ENCODE measurements around the gene FAM174A. TPM values are rescaled to one million over a fixed set of nuclear protein-coding genes. Genes with fewer than 3 reads are reported as not detected.

FAM174A gene
- total and polyA plus RNA-seq, 12 donors = 9.1 to 46.0 (median 20.1) TPM

DNA sequence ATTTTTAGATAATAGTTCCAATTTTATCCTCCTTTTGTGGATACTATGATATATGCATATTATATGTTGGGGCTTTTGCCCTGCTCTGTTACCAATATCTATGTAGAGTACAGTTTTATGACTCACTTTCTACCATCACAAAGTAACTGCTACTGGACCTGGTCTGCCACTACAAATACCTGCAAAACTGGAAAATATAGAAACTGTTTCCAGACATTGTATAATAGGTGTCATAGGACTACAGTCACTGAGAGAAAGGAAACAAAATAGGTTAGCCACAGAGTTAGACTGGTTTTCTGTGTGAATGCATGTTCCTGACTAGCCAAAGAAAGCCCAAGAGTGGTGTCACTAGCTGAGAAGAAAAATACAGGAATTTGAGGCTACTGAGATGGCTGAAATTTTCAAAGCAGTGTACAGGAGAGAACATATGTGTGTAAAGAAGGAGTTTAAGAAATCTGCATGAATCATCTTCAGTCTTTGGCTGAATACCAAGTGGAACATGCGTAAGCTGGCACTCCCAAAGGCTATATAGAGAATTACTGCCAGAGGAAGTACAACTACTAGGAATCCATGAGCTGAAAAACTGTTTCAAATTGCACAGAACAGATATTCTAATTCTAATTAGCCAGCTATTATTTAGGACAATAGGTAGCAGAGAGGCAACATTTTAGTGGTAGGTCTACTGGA lies 29.0 kb upstream of the FAM174A start:
- ATAC-seq (no peak), DNase-seq (no peak)
- Histone ChIP-seq H3K36me3 (no peaks in the 10 kb centered on the region), H3K4me1 (no peaks in the 10 kb centered on the region), H3K4me3 (no peak overlapping the region), H3K9me3 (peaks cover 0 to 11% (median 0%) of the 10 kb centered on the region in 11 donors), H3K27ac (no peak overlapping the region), H3K27me3 (no peaks in the 10 kb centered on the region)
- intact Hi-C loops (cut with DNase I) = no loop called here
- WGBS, 2 donors = 63 to 70% methylated on average over 1 of the region's 1 CpG
- TF ChIP-seq, protein P1, sequence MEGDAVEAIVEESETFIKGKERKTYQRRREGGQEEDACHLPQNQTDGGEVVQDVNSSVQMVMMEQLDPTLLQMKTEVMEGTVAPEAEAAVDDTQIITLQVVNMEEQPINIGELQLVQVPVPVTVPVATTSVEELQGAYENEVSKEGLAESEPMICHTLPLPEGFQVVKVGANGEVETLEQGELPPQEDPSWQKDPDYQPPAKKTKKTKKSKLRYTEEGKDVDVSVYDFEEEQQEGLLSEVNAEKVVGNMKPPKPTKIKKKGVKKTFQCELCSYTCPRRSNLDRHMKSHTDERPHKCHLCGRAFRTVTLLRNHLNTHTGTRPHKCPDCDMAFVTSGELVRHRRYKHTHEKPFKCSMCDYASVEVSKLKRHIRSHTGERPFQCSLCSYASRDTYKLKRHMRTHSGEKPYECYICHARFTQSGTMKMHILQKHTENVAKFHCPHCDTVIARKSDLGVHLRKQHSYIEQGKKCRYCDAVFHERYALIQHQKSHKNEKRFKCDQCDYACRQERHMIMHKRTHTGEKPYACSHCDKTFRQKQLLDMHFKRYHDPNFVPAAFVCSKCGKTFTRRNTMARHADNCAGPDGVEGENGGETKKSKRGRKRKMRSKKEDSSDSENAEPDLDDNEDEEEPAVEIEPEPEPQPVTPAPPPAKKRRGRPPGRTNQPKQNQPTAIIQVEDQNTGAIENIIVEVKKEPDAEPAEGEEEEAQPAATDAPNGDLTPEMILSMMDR (IDR thresholded peaks at IDR 0.05) = no peak

DNA sequence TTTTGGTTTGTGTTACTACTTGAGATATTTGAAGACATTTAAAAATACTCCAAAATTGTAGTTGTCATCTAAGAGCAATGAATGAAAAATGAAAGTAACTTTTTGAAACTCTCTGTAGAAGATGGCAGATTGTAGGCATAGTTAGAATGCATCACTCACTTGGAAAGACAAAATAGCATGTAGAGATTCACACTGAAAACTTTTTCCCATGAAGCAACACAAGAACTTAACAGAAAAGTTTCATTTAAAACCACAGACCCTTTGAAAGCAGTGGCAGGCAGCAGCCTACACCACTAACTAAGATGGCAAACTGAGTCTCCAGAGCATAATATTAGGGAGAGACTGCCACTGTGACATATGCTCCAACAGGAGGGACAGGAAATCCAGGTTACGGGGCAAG lies 18.9 kb upstream of the FAM174A start:
- ATAC-seq (no peak), DNase-seq (no peak)
- Histone ChIP-seq H3K27ac (no peak overlapping the region), H3K4me3 (no peak overlapping the region), H3K4me1 (no peaks in the 10 kb centered on the region), H3K9me3 (peaks cover 0 to 33% (median 13%) of the 10 kb centered on the region in 11 donors), H3K27me3 (no peaks in the 10 kb centered on the region), H3K36me3 (no peaks in the 10 kb centered on the region)
- TF ChIP-seq, protein P1 (IDR thresholded peaks at IDR 0.05) = no peak
- intact Hi-C loops (cut with DNase I) = no loop called here
- 90 to 93% methylated on average over 1 of the region's 1 CpG for WGBS, 2 donors

DNA sequence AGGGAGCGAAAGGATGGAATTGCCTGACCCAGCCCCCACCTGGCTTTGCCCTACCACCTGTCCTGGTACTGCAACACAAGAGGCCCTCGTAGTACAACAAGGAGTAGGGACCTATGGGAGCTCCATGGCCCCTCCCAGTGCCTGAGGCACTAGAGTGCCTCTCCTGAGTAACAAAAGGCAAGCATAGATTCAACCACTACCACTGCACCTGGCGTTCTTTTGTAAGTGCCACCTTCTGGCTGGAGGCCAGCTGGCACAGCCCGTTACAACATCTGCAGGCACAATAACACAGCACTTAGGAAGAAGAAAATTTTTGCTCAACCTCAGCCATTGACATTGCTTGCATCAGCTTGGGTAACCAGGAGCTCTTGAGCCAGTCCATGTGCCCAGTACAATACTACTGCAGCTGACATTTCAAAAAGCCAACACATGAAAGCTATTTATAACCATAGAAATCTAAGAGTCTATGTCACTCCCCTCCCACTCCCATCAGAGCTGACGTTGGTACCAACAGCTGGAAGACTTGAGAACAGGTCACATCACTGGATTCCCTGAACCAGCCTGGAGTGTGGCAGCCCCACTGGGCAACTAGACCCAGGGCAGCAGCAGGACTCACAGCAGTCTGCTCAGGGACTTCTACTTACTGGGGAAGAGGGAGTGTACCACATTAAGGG lies 17.7 kb upstream of the FAM174A start:
- DNase-seq = no peak

DNA sequence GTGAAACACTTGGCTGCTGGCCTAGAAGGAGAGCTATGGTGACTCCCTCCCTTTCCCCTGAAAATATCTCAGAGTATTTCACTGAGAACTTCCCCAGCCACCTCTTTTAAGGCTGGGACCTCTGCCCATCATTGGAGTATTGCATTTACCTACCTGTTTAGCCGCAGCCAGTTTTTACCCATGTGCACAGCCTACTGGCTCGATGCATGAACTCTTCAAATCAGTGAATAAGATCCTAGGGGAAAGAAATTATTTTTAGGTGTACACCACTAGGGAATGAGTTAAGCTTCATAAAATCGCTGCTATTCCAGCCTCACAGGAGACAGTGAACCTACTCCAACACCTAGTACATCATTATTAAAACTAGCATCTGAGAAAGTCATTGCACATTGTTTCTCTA lies 16.8 kb upstream of the FAM174A start:
- intact Hi-C loops (cut with DNase I) = no loop called here
- Histone ChIP-seq H3K4me1 (no peaks in the 10 kb centered on the region), H3K27ac (no peak overlapping the region), H3K4me3 (no peak overlapping the region), H3K27me3 (no peaks in the 10 kb centered on the region), H3K9me3 (peaks cover 0 to 33% (median 13%) of the 10 kb centered on the region in 11 donors), H3K36me3 (no peaks in the 10 kb centered on the region)
- TF ChIP-seq, protein P1 (IDR thresholded peaks at IDR 0.05) = no peak
- WGBS, 2 donors = 90% methylated on average over 3 of the region's 3 CpGs
- DNase-seq = no peak
- ATAC-seq = no peak

More for the DNA sequence above, 17.7 kb upstream of the FAM174A start:
- Histone ChIP-seq H3K4me3 (no peak overlapping the region), H3K4me1 (no peaks in the 10 kb centered on the region), H3K27me3 (no peaks in the 10 kb centered on the region), H3K9me3 (peaks cover 0 to 33% (median 13%) of the 10 kb centered on the region in 11 donors), H3K27ac (no peak overlapping the region), H3K36me3 (no peaks in the 10 kb centered on the region)
- TF ChIP-seq, protein P1 (IDR thresholded peaks at IDR 0.05) = no peak
- 67 to 70% methylated on average over 5 of the region's 5 CpGs for WGBS, 2 donors
- intact Hi-C loops (cut with DNase I) = no loop called here
- peak in 1 of 8 donors; percentile 74 for ATAC-seq
